OCI-LY1 (cell line): ENCODE measurements around the gene CPNE5.

ENCODE experiments used
- H2AFZ ChIP-seq: fragments of 200-600 bp; sonication (generic), shearing (Covaris generic); 2 replicates; pipeline ENCODE4 v1.6.0; 2014; ENCODE audit warnings: antibody characterized with exemption, mild to moderate bottlenecking, low read length
- H3F3A ChIP-seq: fragments of 200-600 bp; sonication (generic), shearing (Covaris generic); 2 replicates; pipeline ENCODE4 v1.6.0; 2014; ENCODE audit warnings: mild to moderate bottlenecking, antibody characterized with exemption, low read length, moderate library complexity; ENCODE audit not compliant: insufficient read depth
- H3K27ac ChIP-seq: fragments of 200-600 bp; sonication (generic); 2 replicates; pipeline ENCODE4 v1.5.1; 2014; ENCODE audit warnings: low read length, mixed run types, mild to moderate bottlenecking, low read depth; ENCODE audit not compliant: poor library complexity, severe bottlenecking
- H3K27me3 ChIP-seq: fragments of 200-600 bp; sonication (generic); 2 replicates; pipeline ENCODE4 v1.6.0; 2014; ENCODE audit warnings: antibody characterized with exemption, mild to moderate bottlenecking, low read length, moderate library complexity; ENCODE audit not compliant: insufficient read depth
- H3K36me3 ChIP-seq: fragments of 200-600 bp; sonication (generic); 2 replicates; pipeline ENCODE4 v1.6.1; 2014; ENCODE audit warnings: mild to moderate bottlenecking, antibody characterized with exemption, low read length, moderate library complexity, mixed read lengths; ENCODE audit not compliant: insufficient read depth
- H3K4me1 ChIP-seq: fragments of 200-600 bp; sonication (generic); 2 replicates; pipeline ENCODE4 v1.5.1; 2014; ENCODE audit warnings: mild to moderate bottlenecking, low read length, moderate library complexity; ENCODE audit not compliant: insufficient read depth, severe bottlenecking
- H3K4me2 ChIP-seq: fragments of 200-600 bp; sonication (generic), shearing (Covaris generic); 2 replicates; pipeline ENCODE4 v1.6.1; 2014; ENCODE audit warnings: low read length
- H3K4me3 ChIP-seq: fragments of 200-600 bp; sonication (generic); 2 replicates; pipeline ENCODE4 v1.5.1; 2014; ENCODE audit warnings: low read length, low read depth, mild to moderate bottlenecking, mixed read lengths; ENCODE audit not compliant: poor library complexity, severe bottlenecking
- H3K79me2 ChIP-seq: fragments of 200-600 bp; shearing (Covaris generic); 2 replicates; pipeline ENCODE4 v1.6.1; 2016; ENCODE audit warnings: mixed run types, low read length, mixed read lengths; ENCODE audit not compliant: insufficient read depth
- H3K9ac ChIP-seq: fragments of 200-600 bp; sonication (generic), shearing (Covaris generic); 2 replicates; pipeline ENCODE4 v1.6.1; 2014; ENCODE audit warnings: mild to moderate bottlenecking, low read length, mixed read lengths
- H3K9me2 ChIP-seq: fragments of 200-600 bp; sonication (generic), shearing (Covaris generic); 2 replicates; pipeline ENCODE4 v1.6.1; 2014; ENCODE audit warnings: low read depth, mild to moderate bottlenecking, low read length, mixed read lengths
- H3K9me3 ChIP-seq: fragments of 200-600 bp; shearing (Covaris generic); 2 replicates; pipeline ENCODE4 v1.6.1; 2014; ENCODE audit warnings: low read length, mixed read lengths
- H4K20me1 ChIP-seq: fragments of 200-600 bp; sonication (generic), shearing (Covaris generic); 2 replicates; pipeline ENCODE4 v1.6.0; 2016; ENCODE audit warnings: mild to moderate bottlenecking, low read length; ENCODE audit not compliant: insufficient read depth
- CTCF ChIP-seq: fragments of 200-600 bp; sonication (generic), shearing (Covaris generic); IDR thresholded peaks from 2 replicates; pipeline ENCODE4 v1.5.1; 2017; ENCODE audit warnings: mild to moderate bottlenecking, antibody characterized with exemption, low read length, moderate library complexity, mixed read lengths
- EZH2 ChIP-seq: fragments of 200-600 bp; sonication (generic), shearing (Covaris generic); IDR thresholded peaks from 2 replicates; pipeline ENCODE4 v1.8.0; 2017; ENCODE audit warnings: borderline replicate concordance, mixed run types, mild to moderate bottlenecking, antibody characterized with exemption, low read length, moderate library complexity, mixed read lengths

Gene CPNE5

GRCh38 chr6:36751091-36751490 is 88.2 kb downstream of the CPNE5 start:
- Histone ChIP-seq H3K36me3 (peaks cover 67% of the 10 kb centered on the region), H3K4me1 (peaks cover 37% of the 10 kb centered on the region), H4K20me1 (no peaks in the 10 kb centered on the region), H3K4me3 (no peak overlapping the region), H3K27me3 (no peaks in the 10 kb centered on the region), H2AFZ (no peak overlapping the region), H3K27ac (no peak overlapping the region), H3K4me2 (no peak overlapping the region), H3F3A (no peaks in the 10 kb centered on the region), H3K9ac (no peak overlapping the region), H3K9me2 (no peaks in the 10 kb centered on the region), H3K9me3 (no peaks in the 10 kb centered on the region), H3K79me2 (no peaks in the 10 kb centered on the region)
- no peak for TF ChIP-seq CTCF
- no peak for TF ChIP-seq EZH2

- Histone ChIP-seq H3K9me3 (no peaks in the 10 kb centered on the region), H2AFZ (no peak overlapping the region), H3K4me3 (no peak overlapping the region), H3K27ac (no peak overlapping the region), H3K27me3 (no peaks in the 10 kb centered on the region), H3K79me2 (no peaks in the 10 kb centered on the region), H3K36me3 (peaks cover 62% of the 10 kb centered on the region), H4K20me1 (no peaks in the 10 kb centered on the region), H3K4me2 (no peak overlapping the region), H3K9ac (no peak overlapping the region), H3K9me2 (no peaks in the 10 kb centered on the region), H3K4me1 (peaks cover 25% of the 10 kb centered on the region), H3F3A (no peaks in the 10 kb centered on the region)
- no peak for TF ChIP-seq CTCF
- no peak for TF ChIP-seq EZH2
Observed at GRCh38 chr6:36749829-36750489, 89.3 kb downstream of the CPNE5 start.

- Histone ChIP-seq H3F3A (no peaks in the 10 kb centered on the region), H3K27me3 (no peaks in the 10 kb centered on the region), H3K9me3 (no peaks in the 10 kb centered on the region), H3K36me3 (peaks cover 36% of the 10 kb centered on the region), H3K4me1 (no peaks in the 10 kb centered on the region), H3K4me2 (no peak overlapping the region), H3K79me2 (no peaks in the 10 kb centered on the region), H3K9ac (no peak overlapping the region), H3K9me2 (no peaks in the 10 kb centered on the region), H2AFZ (no peak overlapping the region), H3K27ac (no peak overlapping the region), H4K20me1 (no peaks in the 10 kb centered on the region), H3K4me3 (no peak overlapping the region)
- TF ChIP-seq EZH2 (no peak), CTCF (no peak)
Observed at GRCh38 chr6:36746251-36746650, 93.0 kb downstream of the CPNE5 start.
